Osteoblast (primary cell): ENCODE data around the gene SLC9B1. TPM values are rescaled to one million over a fixed set of nuclear protein-coding genes. Genes with fewer than 3 reads are reported as not detected.
"Not testable (repeated sequence)": the region's sequence is repeated elsewhere in the genome, so short reads cannot be mapped to it uniquely, and the experiment has no call there.

ENCODE experiments used
- DNase-seq: peaks from one replicate; pipeline ENCODE4 v3.0.0; 2011; ENCODE audit warnings: low spot score, mixed read lengths; ENCODE audit not compliant: insufficient read length; ENCODE audit errors: missing footprints
- H2AFZ ChIP-seq: 2 replicates; pipeline ENCODE4 v1.6.0; 2011; ENCODE audit warnings: mild to moderate bottlenecking, low read length
- H3K27ac ChIP-seq: 2 replicates; pipeline ENCODE4 v1.5.1; 2011; ENCODE audit warnings: mild to moderate bottlenecking, low read depth, low read length, moderate library complexity
- H3K27me3 ChIP-seq: 2 replicates; pipeline ENCODE4 v1.6.0; 2012; ENCODE audit warnings: mild to moderate bottlenecking, control low read depth, inconsistent platforms, low read length, moderate library complexity; ENCODE audit not compliant: insufficient read depth
- H3K36me3 ChIP-seq: 2 replicates; pipeline ENCODE4 v1.5.1; 2011; ENCODE audit warnings: mild to moderate bottlenecking, low read length, control low read depth, moderate library complexity; ENCODE audit not compliant: insufficient read depth
- H3K4me1 ChIP-seq: 2 replicates; pipeline ENCODE4 v1.5.1; 2011; ENCODE audit warnings: mild to moderate bottlenecking, low read length, control low read depth, moderate library complexity; ENCODE audit not compliant: insufficient read depth
- H3K4me2 ChIP-seq: 2 replicates; pipeline ENCODE4 v1.6.0; 2011; ENCODE audit warnings: mild to moderate bottlenecking, low read length; ENCODE audit not compliant: insufficient read depth
- H3K4me3 ChIP-seq: fragments of 200-600 bp; sonication (generic); 3 replicates; pipeline ENCODE4 v1.5.1; 2012; ENCODE audit warnings: mild to moderate bottlenecking, low read length, inconsistent platforms; ENCODE audit not compliant: insufficient read depth
- H3K79me2 ChIP-seq: 2 replicates; pipeline ENCODE4 v1.6.0; 2012; ENCODE audit warnings: mild to moderate bottlenecking, low read length, control low read depth, inconsistent platforms; ENCODE audit not compliant: insufficient read depth
- H3K9me3 ChIP-seq: 2 replicates; pipeline ENCODE4 v1.5.1; 2011; ENCODE audit warnings: low read depth, low read length, control low read depth
- H4K20me1 ChIP-seq: 2 replicates; pipeline ENCODE4 v1.6.0; 2012; ENCODE audit warnings: mild to moderate bottlenecking, low read length, control low read depth; ENCODE audit not compliant: insufficient read depth
- total RNA-seq: library from RNA; depleted of rRNA; stranded (reverse); fragments of >200 nt; gene quantifications from 2 replicates; pipeline ENCODE4 v1.2.3, GENCODE V29; 2012
- TF ChIP-seq, protein P1 (sequence below): IDR thresholded peaks from 2 replicates; pipeline ENCODE4 v1.5.1; 2011; ENCODE audit warnings: mild to moderate bottlenecking, low read depth, low read length, moderate library complexity; ENCODE audit errors: extremely low read depth

The SLC9B1 gene
- total RNA-seq, 1 donor: 0.72 TPM

GRCh38 chr4:102883278-102883677, 136.2 kb downstream of the SLC9B1 start:
- Histone ChIP-seq H3K27ac (no peak overlapping the region), H2AFZ (no peak overlapping the region), H4K20me1 (no peaks in the 10 kb centered on the region), H3K4me3 (no peak overlapping the region), H3K9me3 (no peaks in the 10 kb centered on the region), H3K36me3 (no peaks in the 10 kb centered on the region), H3K79me2 (peaks cover 21% of the 10 kb centered on the region), H3K4me1 (peaks cover 4% of the 10 kb centered on the region), H3K4me2 (no peak overlapping the region), H3K27me3 (no peaks in the 10 kb centered on the region)
- no peak for DNase-seq
- TF ChIP-seq, protein P1, sequence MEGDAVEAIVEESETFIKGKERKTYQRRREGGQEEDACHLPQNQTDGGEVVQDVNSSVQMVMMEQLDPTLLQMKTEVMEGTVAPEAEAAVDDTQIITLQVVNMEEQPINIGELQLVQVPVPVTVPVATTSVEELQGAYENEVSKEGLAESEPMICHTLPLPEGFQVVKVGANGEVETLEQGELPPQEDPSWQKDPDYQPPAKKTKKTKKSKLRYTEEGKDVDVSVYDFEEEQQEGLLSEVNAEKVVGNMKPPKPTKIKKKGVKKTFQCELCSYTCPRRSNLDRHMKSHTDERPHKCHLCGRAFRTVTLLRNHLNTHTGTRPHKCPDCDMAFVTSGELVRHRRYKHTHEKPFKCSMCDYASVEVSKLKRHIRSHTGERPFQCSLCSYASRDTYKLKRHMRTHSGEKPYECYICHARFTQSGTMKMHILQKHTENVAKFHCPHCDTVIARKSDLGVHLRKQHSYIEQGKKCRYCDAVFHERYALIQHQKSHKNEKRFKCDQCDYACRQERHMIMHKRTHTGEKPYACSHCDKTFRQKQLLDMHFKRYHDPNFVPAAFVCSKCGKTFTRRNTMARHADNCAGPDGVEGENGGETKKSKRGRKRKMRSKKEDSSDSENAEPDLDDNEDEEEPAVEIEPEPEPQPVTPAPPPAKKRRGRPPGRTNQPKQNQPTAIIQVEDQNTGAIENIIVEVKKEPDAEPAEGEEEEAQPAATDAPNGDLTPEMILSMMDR: no peak

DNA sequence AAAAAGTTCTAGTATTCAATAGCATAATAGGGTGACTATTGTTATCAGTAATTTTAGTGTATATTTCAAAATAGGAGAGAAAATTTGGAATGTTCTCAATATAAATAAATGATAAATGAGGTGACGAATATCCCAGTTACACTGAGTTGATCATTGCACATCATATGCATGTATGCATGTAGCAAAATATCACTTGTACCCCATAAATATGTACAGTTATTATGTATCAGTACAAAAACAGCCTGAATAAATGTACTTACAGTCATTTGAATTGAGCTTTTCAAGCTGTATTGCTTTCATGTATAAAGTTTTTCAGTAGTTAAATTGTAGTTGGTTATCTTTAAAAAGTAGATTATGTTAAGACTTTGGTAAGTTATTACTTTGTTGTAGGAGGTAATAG, 138.2 kb downstream of the SLC9B1 start:
- no peaks in the 10 kb centered on the region for H4K20me1 ChIP-seq
- no peak overlapping the region for H2AFZ ChIP-seq
- no peak overlapping the region for H3K4me3 ChIP-seq
- H3K9me3 ChIP-seq: no peaks in the 10 kb centered on the region
- H3K27me3 ChIP-seq: no peaks in the 10 kb centered on the region
- H3K4me2 ChIP-seq: no peak overlapping the region
- no peak for DNase-seq
- peaks cover 7% of the 10 kb centered on the region for H3K4me1 ChIP-seq
- TF ChIP-seq, protein P1: no peak
- H3K27ac ChIP-seq: no peak overlapping the region
- peaks cover 27% of the 10 kb centered on the region for H3K79me2 ChIP-seq
- H3K36me3 ChIP-seq: peaks cover 5% of the 10 kb centered on the region

DNA sequence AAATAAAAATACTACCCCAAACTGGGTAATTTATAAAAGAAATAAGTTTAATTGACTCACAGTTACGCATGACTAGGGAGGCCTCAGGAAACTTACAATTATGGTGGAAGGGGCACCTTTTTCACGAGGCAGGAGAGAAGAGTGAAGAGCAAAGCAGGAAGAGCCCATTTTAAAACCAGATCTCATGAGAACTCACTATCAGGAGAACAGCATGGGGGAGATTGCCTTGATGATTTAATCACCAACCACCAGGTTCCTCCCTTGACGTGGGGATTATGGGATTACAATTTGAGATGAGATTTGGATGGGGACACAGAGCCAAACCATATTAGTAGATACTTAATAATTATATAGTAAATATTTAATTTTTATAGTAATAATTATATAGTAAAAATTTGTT, 140.6 kb downstream of the SLC9B1 start:
- H3K4me2 ChIP-seq: no peak overlapping the region
- DNase-seq: no peak
- no peaks in the 10 kb centered on the region for H4K20me1 ChIP-seq
- TF ChIP-seq, protein P1: no peak
- H2AFZ ChIP-seq: no peak overlapping the region
- H3K4me1 ChIP-seq: peaks cover 7% of the 10 kb centered on the region
- H3K4me3 ChIP-seq: no peak overlapping the region
- no peaks in the 10 kb centered on the region for H3K9me3 ChIP-seq
- peaks cover 44% of the 10 kb centered on the region for H3K79me2 ChIP-seq
- H3K27me3 ChIP-seq: no peaks in the 10 kb centered on the region
- peak overlapping the region; percentile 71 for H3K27ac ChIP-seq
- H3K36me3 ChIP-seq: peaks cover 5% of the 10 kb centered on the region

DNA sequence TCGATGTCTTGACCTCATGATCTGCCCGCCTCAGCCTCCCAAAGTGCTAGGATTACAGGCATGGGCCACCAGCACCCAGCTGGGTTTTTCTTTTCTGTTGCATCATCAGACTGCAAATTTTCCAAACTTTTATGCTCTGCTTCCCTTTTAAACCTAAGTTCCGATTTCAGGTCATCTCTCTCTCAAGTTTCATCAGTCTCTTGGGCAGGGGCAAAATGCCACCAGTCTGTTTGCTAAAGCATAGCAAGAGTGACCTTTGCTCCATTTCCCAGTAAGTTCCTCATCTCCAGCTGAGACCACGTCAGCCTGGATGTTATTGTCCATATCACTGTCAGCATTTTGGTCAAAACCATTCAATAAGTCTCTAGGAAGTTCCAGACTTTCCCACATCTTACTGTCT, 141.2 kb downstream of the SLC9B1 start:
- not testable (repeated sequence) for DNase-seq, H4K20me1 ChIP-seq, H3K27me3 ChIP-seq, H3K4me3 ChIP-seq, H3K4me1 ChIP-seq, H3K36me3 ChIP-seq, H3K9me3 ChIP-seq
- Histone ChIP-seq H3K27ac (peak overlapping the region; percentile 71), H2AFZ (peak overlapping the region; percentile 44), H3K79me2 (peaks cover 48% of the 10 kb centered on the region), H3K4me2 (peak overlapping the region; percentile 34)

- not testable (repeated sequence) for H3K4me3 ChIP-seq, H3K36me3 ChIP-seq, H3K9me3 ChIP-seq, H2AFZ ChIP-seq, H3K27ac ChIP-seq, H3K4me2 ChIP-seq, DNase-seq, H3K27me3 ChIP-seq, H3K4me1 ChIP-seq, H4K20me1 ChIP-seq
- peaks cover 49% of the 10 kb centered on the region for H3K79me2 ChIP-seq
Observed at GRCh38 chr4:102877477-102878106, 141.9 kb downstream of the SLC9B1 start.
